ENCODE data around the gene PLLP. TPM values are rescaled to one million over a fixed set of nuclear protein-coding genes. Genes with fewer than 3 reads are reported as not detected.

PLLP gene
- total RNA-seq, 3 donors from 2014 or later = 2.8 to 8.6 (median 4.3) TPM

DNA sequence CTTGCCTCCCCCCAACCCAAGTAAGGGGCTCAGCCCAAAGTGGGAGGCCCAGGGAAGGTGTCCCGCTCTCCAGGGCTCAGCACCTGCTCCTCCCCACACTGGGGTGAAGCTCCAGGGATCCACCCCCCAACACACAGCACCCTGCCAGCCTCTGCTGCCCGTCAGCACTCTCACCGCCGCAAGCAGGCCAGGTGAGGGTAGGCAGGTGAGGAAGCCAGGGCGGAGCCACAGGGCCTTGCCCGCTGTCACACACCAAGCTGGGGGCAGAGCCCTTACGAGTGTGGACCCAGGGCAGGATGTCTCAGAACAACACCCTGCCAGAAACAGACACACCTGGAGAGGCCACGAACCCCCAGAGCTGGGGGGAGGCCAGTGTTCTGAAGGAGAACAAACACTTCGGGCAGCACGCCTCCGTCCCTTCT is 19.5 kb downstream of the PLLP start:
- intact Hi-C loops (cut with DNase I, micrococcal nuclease) = no loop called here
- DNase-seq (peak; percentile 64 to 85 (median 76)), ATAC-seq (peak; percentile 76)
- Histone ChIP-seq H3K36me3 (ENCODE audit: low read depth) (no peaks in the 10 kb centered on the region), H3K4me1 (ENCODE audit: low read depth) (peaks cover 17% of the 10 kb centered on the region), H3K9me3 (no peaks in the 10 kb centered on the region), H3K4me3 (no peak overlapping the region)
- TF ChIP-seq, protein P1, sequence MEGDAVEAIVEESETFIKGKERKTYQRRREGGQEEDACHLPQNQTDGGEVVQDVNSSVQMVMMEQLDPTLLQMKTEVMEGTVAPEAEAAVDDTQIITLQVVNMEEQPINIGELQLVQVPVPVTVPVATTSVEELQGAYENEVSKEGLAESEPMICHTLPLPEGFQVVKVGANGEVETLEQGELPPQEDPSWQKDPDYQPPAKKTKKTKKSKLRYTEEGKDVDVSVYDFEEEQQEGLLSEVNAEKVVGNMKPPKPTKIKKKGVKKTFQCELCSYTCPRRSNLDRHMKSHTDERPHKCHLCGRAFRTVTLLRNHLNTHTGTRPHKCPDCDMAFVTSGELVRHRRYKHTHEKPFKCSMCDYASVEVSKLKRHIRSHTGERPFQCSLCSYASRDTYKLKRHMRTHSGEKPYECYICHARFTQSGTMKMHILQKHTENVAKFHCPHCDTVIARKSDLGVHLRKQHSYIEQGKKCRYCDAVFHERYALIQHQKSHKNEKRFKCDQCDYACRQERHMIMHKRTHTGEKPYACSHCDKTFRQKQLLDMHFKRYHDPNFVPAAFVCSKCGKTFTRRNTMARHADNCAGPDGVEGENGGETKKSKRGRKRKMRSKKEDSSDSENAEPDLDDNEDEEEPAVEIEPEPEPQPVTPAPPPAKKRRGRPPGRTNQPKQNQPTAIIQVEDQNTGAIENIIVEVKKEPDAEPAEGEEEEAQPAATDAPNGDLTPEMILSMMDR (IDR thresholded peaks at IDR 0.05) = no peak

GRCh38 chr16:57264381-57264780 is 20.1 kb downstream of the PLLP start:
- DNase-seq (no peak), ATAC-seq (no peak)
- Histone ChIP-seq H3K4me1 (ENCODE audit: low read depth) (peaks cover 17% of the 10 kb centered on the region), H3K9me3 (no peaks in the 10 kb centered on the region), H3K36me3 (ENCODE audit: low read depth) (no peaks in the 10 kb centered on the region), H3K4me3 (no peak overlapping the region)
- intact Hi-C loops (cut with DNase I, micrococcal nuclease) = no loop called here
- TF ChIP-seq, protein P1 (IDR thresholded peaks at IDR 0.05) = no peak

DNA sequence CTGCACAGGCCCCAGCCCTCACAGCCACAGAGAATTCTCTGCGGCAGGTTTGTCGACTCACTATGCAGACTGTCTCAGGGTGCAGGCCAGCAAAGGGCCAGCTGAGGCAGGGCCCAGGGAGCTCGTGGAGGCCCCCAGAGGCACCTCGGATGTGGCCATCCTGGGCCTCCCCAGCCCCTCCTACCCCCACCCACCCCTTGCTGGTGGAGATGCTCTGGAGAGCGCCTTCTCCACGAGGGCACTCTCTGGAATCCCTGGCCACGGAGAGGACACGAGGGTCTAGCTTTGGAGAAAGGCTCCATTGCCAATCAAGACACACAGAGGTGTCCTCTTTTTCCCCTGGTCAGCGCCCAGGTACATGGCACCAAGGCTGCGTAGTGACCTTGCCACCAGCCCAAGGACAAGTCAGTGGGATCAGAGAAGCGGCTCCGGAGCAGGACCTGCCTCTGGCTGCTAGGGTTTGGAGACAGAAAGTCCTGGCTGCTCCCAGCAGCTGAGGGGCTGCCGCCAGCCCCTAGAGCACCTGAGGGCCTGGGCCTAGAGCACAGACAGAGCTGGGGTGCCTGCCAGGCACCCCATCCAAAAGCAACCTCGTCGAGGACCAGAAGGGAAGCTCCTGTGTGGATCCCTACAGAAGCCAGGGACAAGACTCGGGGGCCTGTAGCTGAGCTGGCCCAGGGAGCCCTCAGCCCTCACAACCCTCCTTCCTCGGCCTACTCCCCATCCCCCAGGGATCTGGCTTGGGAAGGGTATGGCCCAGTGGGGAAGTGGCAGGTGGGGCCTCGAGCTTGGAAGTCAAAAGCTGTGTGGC is 20.7 kb downstream of the PLLP start:
- Histone ChIP-seq H3K4me1 (ENCODE audit: low read depth) (peaks cover 17% of the 10 kb centered on the region), H3K4me3 (no peak overlapping the region), H3K9me3 (no peaks in the 10 kb centered on the region), H3K36me3 (ENCODE audit: low read depth) (no peaks in the 10 kb centered on the region)
- DNase-seq (no peak), ATAC-seq (no peak)
- TF ChIP-seq, protein P1 (IDR thresholded peaks at IDR 0.05) = no peak
- intact Hi-C loops (cut with DNase I, micrococcal nuclease) = no loop called here

DNA sequence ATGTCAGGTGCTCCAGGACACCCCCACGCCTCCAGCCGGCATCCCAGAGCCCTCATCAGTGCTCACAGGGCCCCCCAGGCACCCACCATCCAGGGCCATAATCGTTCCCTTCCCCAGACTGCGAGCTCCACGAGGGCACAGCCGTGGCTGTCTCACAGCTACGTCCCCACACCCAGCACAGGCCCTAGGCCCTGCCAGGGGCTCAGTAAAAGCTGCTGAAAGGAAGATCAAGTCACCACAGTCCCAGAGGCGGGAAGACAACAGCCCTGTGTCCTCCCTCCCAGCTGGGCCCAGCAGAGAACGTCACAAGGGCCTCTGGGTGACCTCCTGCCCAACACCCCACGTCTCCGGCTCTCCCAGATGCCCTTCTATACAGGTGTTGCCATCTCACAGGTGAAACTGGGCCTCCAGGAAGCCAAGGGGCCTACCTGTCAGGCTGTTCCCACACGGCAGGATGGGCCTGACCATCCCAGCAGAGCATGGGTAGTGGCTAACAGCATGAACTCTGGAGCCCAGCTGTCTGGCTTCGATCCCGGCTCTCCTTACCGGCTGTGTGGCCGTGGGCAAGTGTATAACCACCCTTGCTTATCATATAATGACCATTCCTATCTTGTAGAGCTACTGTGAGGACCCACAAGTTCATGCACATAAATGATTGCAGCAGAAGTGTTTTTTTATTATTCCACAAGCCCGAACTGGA is 21.5 kb downstream of the PLLP start:
- DNase-seq (no peak), ATAC-seq (no peak)
- Histone ChIP-seq H3K4me3 (no peak overlapping the region), H3K36me3 (ENCODE audit: low read depth) (no peaks in the 10 kb centered on the region), H3K4me1 (ENCODE audit: low read depth) (peaks cover 17% of the 10 kb centered on the region), H3K9me3 (no peaks in the 10 kb centered on the region)
- TF ChIP-seq, protein P1 (IDR thresholded peaks at IDR 0.05) = no peak
- intact Hi-C loops (cut with DNase I, micrococcal nuclease) = no loop called here

- intact Hi-C loops (cut with DNase I, micrococcal nuclease) = no loop called here
- H3K36me3 ChIP-seq (ENCODE audit: low read depth) = no peaks in the 10 kb centered on the region
- ATAC-seq (no peak), DNase-seq (no peak)
- H3K4me1 ChIP-seq (ENCODE audit: low read depth) = peaks cover 17% of the 10 kb centered on the region
- no peak overlapping the region for H3K4me3 ChIP-seq
- no peaks in the 10 kb centered on the region for H3K9me3 ChIP-seq
- TF ChIP-seq, protein P1 (IDR thresholded peaks at IDR 0.05) = no peak
Observed at GRCh38 chr16:57261806-57262205, 22.7 kb downstream of the PLLP start.
